Brain microvascular endothelial cell (primary cell): ENCODE measurements around the gene COX4I1.

Source experiments
- DNase-seq: peaks from one replicate; pipeline ENCODE4 v3.0.0-alpha.2; 2020
- H3K27ac ChIP-seq: fragments of 250-450 bp; sonication (Bioruptor Pico); 2 replicates; pipeline ENCODE4 v1.5.1; 2020; ENCODE audit warnings: mild to moderate bottlenecking, moderate library complexity
- H3K27me3 ChIP-seq: fragments of 250-450 bp; sonication (Bioruptor Pico); replicated peaks from 2 replicates; pipeline ENCODE4 v1.5.1; 2020; ENCODE audit warnings: mild to moderate bottlenecking
- H3K36me3 ChIP-seq: fragments of 250-450 bp; sonication (Bioruptor Pico); replicated peaks from 2 replicates; pipeline ENCODE4 v1.5.1; 2020; ENCODE audit warnings: mild to moderate bottlenecking
- H3K4me3 ChIP-seq: 2 replicates; pipeline ENCODE4 v1.5.1; 2011; ENCODE audit warnings: low read depth, mild to moderate bottlenecking, control low read depth, low read length, moderate library complexity
- CTCF ChIP-seq: IDR thresholded peaks from 2 replicates; pipeline ENCODE4 v1.5.1; 2011; ENCODE audit warnings: low read depth, mild to moderate bottlenecking, moderate library complexity, low read length, control low read depth, inconsistent platforms; ENCODE audit errors: missing control alignments
- in situ Hi-C: cut with HindIII; loops from 2 replicates; pipeline ENCODE4 v1.10.0; 2017; ENCODE audit warnings: low sequenced_read_pairs, low pct_ligation_motif_present

The COX4I1 gene

DNA sequence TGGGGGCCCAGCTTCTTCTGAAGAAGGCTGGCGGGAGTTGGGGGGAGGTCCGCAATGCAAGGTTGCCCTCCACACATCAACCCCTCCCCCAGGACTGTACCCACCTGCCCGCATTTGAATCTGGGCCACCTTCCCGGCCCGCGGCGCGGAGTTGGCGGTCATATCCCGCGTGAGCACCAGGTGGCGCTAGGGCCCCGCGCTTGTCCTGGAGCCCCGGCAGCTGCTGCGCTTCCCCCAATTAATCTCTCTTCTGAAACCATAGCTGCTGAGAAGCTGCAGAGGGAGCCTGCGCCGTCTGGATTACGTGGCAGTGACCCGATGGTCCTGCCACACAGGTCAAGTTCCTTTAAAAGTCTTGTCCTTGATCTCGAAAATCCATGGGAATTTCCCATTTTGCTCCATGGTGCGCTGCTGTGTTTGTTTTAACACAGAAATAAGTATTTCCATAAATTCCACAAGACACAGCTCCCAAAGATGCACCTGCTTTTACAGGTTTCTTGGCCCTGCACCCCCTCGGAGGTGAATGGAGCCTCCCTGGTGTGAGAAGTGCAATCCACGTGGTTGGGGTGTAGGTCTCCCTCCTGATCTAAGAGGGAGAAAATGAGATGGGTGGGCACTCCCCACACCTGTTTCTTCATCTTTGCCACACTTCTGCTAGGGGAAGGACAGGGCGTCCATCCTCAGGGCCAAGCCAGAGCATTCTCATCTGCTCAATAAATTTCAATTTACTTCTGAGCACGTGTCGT is 22.1 kb downstream of the COX4I1 start:
- peaks cover 11% of the 10 kb centered on the region for H3K27me3 ChIP-seq
- TF ChIP-seq CTCF = peak; percentile 92
- no peak overlapping the region for H3K27ac ChIP-seq
- no peak overlapping the region for H3K4me3 ChIP-seq
- DNase-seq = peak; percentile 59
- H3K36me3 ChIP-seq = no peaks in the 10 kb centered on the region
- in situ Hi-C loops = no loop called here

DNA sequence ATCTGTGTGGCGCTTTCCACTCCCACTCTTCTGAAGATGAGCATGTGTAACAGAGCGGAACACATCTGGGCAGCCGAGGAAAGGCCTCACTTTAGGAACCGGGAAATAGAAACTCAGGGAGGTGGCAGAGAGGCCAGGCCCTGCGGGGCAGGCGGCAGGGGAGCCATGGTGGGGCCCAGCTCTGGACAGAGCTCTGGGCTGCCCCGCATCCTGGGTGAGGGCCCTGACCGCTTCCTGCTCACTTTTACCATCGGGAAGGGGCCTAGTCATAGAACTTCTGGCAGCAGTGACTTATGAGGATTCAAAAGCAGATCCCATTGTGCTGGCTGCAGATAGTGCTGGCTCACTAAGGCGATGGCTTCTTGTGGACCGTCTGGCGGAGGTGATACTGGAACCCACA is 22.6 kb downstream of the COX4I1 start:
- in situ Hi-C loops = no loop called here
- no peak for DNase-seq
- TF ChIP-seq CTCF = no peak
- H3K36me3 ChIP-seq = no peaks in the 10 kb centered on the region
- peaks cover 11% of the 10 kb centered on the region for H3K27me3 ChIP-seq
- no peak overlapping the region for H3K27ac ChIP-seq
- H3K4me3 ChIP-seq = no peak overlapping the region

- Histone ChIP-seq H3K36me3 (no peaks in the 10 kb centered on the region), H3K4me3 (no peak overlapping the region), H3K27ac (no peak overlapping the region), H3K27me3 (peaks cover 14% of the 10 kb centered on the region)
- in situ Hi-C loops = no loop called here
- no peak for TF ChIP-seq CTCF
- no peak for DNase-seq
These were observed 23.9 kb downstream of the COX4I1 start for GRCh38 chr16:85823328-85823920.

DNA sequence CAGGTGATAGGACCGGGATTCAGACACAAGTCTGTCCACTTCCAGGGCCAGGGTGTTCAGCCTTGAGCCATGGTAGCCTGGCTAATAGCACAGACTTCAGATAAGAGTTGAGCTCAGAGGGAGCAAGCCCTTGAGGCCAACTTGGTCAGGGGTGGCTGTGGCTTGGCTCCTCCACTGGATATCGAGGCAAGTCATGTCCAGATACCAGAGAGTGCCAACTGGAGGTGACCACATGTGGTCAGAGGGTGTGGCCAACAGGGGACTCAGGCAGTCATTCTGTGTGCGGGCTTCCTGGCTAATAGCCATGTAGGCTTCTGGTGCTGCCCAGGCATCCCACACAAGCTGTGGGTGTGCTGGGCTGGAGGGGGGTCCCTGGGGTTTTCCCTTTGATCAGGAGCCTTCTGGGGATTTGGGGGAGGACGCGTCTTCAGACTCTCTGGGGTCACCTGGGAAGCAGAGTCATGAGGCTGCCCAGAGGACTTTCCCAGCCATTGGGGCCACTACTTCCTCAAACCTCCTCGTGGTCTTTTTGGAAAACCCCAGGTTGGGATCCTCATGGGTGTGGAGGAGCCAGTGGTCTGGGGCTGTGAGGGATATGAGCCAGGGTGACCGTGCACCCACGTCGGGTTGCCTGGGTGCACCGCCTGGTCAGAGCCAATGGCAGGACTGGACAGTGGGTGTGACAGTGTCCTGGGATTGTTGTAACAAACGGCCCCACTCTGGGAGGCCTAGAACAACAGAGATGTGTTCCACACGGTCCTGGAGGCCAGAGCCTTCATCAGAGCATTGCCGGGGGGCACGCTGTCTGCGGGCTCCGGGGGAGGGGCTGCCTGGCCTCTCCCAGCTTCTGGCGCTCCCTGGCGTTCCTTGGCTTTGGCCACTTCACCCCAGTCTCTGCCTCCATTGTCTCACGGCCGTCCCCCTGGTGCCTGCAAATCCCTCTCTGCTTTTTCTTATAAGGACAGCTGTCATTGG is 25.0 kb downstream of the COX4I1 start:
- Histone ChIP-seq H3K27me3 (peaks cover 14% of the 10 kb centered on the region), H3K27ac (no peak overlapping the region), H3K36me3 (no peaks in the 10 kb centered on the region), H3K4me3 (no peak overlapping the region)
- TF ChIP-seq CTCF = no peak
- DNase-seq = no peak
- in situ Hi-C loops = no loop called here

DNA sequence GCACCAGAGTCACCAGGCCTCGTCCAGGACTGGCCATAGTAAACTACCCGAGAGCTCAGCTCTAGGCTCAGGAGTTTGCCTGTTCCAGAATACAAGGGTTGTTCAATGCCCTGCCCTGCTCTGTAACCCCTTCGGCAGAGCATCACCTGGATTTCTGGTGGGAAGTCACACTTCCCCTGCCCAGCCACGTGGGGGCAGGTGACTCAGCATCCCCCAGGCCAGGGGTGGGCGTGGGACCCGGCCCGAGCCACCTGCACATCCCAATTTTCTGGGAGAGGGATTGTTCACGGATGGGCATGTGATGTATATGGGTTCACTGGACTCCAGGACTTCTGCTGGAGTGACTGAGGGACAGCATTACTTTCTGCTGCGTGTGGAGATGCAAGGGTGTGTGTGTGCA is 25.8 kb downstream of the COX4I1 start:
- no peak for DNase-seq
- H3K27ac ChIP-seq = no peak overlapping the region
- peak; percentile 21 for TF ChIP-seq CTCF
- H3K36me3 ChIP-seq = no peaks in the 10 kb centered on the region
- H3K27me3 ChIP-seq = peaks cover 7% of the 10 kb centered on the region
- in situ Hi-C loops = no loop called here
- H3K4me3 ChIP-seq = no peak overlapping the region
